ENCODE results near the gene TUBA4B.
A peak's percentile ranks its signal among the peaks of the same experiment; 100 is the strongest.
"Not testable (repeated sequence)": the region's sequence is repeated elsewhere in the genome, so short reads cannot be mapped to it uniquely, and the experiment has no call there.

Gene TUBA4B

GRCh38 chr2:219291910-219292490 lies 39.0 kb downstream of the TUBA4B start:
- peak; percentile 4 for DNase-seq (ENCODE audit: low spot score)

GRCh38 chr2:219292616-219293015 lies 39.6 kb downstream of the TUBA4B start:
- DNase-seq (ENCODE audit: low spot score): no peak

- DNase-seq (ENCODE audit: low spot score): no peak
Observed at GRCh38 chr2:219293736-219294231, 40.7 kb downstream of the TUBA4B start.

GRCh38 chr2:219294356-219295351 lies 41.6 kb downstream of the TUBA4B start:
- DNase-seq (ENCODE audit: low spot score): peak; percentile 97

GRCh38 chr2:219296142-219296541 lies 43.1 kb downstream of the TUBA4B start:
- peak; percentile 3 for DNase-seq (ENCODE audit: low spot score)

- DNase-seq (ENCODE audit: low spot score): peak; percentile 2
Observed at GRCh38 chr2:219296631-219297391, 43.8 kb downstream of the TUBA4B start.

GRCh38 chr2:219297766-219298456 lies 44.9 kb downstream of the TUBA4B start:
- DNase-seq (ENCODE audit: low spot score): no peak

GRCh38 chr2:219298759-219299371 lies 45.8 kb downstream of the TUBA4B start:
- peak; percentile 96 for DNase-seq (ENCODE audit: low spot score)

GRCh38 chr2:219299372-219299760 lies 46.3 kb downstream of the TUBA4B start:
- DNase-seq (ENCODE audit: low spot score): no peak

- no peak for DNase-seq (ENCODE audit: low spot score)
Observed at GRCh38 chr2:219300022-219300421, 47.0 kb downstream of the TUBA4B start.

GRCh38 chr2:219302412-219302968 lies 49.4 kb downstream of the TUBA4B start:
- no peak for DNase-seq (ENCODE audit: low spot score)

- no peak for DNase-seq (ENCODE audit: low spot score)
Observed at GRCh38 chr2:219304223-219304622, 51.2 kb downstream of the TUBA4B start.

- no peak for DNase-seq (ENCODE audit: low spot score)
Observed at GRCh38 chr2:219306047-219306446, 53.0 kb downstream of the TUBA4B start.

GRCh38 chr2:219308142-219309101 lies 55.4 kb downstream of the TUBA4B start:
- peak; percentile 86 for DNase-seq (ENCODE audit: low spot score)

- no peak for DNase-seq (ENCODE audit: low spot score)
Observed at GRCh38 chr2:219309278-219309677, 56.2 kb downstream of the TUBA4B start, which contains the start of gene PTPRN. Gene PTPRN, minus strand, starts transcription at chr2:219309401. Its CDS starts 69 bp downstream, at chr2:219309332.

- not testable (repeated sequence) for DNase-seq (ENCODE audit: low spot score)
Observed at GRCh38 chr2:219312683-219313263, 59.7 kb downstream of the TUBA4B start.

GRCh38 chr2:219314804-219315468 lies 61.9 kb downstream of the TUBA4B start:
- no peak for DNase-seq (ENCODE audit: low spot score)

All from HuH-7.5 (cell line).